Measurements from ENCODE around the gene DNAH10. TPM values are rescaled to one million over a fixed set of nuclear protein-coding genes. Genes with fewer than 3 reads are reported as not detected.

Gene DNAH10
- total and polyA plus RNA-seq, 2 of the 4 experiments (the other 2 are of a cell fraction): 0.18 to 0.22 TPM

DNA sequence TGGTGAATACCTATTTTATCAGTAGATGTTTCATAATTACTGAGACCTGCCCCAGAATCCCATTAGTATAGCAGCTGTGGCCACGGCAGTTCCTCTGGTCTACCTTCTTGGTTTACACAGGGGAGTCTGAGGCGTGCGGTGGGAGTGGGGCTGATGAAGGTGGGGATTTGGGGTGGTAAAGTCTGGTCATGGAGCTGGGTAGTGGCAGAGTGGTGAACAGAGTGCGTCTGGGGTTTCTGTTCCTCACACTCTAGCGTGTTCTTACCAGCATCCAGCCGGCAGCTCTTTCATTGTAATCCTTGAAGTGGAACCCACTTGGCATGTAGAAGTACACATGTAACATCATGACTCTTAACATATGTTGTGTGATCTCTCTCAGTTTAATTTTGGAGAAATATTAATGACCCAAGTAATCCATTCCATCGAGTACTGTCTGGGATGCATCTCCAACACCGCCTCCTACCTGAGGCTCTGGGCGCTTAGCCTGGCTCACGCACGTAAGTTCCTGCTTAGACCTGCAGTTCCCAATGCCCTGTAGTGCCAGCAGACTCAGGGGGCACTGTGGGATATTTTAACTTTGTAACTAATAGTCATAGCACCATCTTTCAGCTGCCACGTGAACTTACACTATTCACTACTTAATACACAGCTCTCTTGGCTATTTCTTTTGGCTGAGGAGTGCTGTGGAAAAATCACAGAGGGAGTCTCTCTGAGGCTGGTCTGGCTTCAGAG is 7.9 kb upstream of the DNAH10 start:
- no peak overlapping the region for H3K56ac ChIP-seq (ENCODE audit: extremely low read depth, insufficient read depth, low read length)
- no peaks in the 10 kb centered on the region for H3K27me3 ChIP-seq (ENCODE audit: control insufficient read depth, insufficient read depth, low read length)
- ChIA-PET POLR2A (ENCODE audit: unreplicated experiment) (no interaction called here), CTCF (no interaction called here)
- no peak overlapping the region for H2BK5ac ChIP-seq (ENCODE audit: low read depth, low read length, poor library complexity, severe bottlenecking)
- H3K9ac ChIP-seq (ENCODE audit: low read depth, low read length): no peak overlapping the region
- no peaks in the 10 kb centered on the region for H3K4me1 ChIP-seq (ENCODE audit: control insufficient read depth, insufficient read depth, low read length)
- in situ Hi-C loops (cut with MboI; ENCODE audit: low sequenced_read_pairs) (no loop called here), intact Hi-C loops (cut with micrococcal nuclease) (no loop called here), dilution Hi-C loops (cut with HindIII; ENCODE audit: low sequenced_read_pairs, unreplicated experiment) (no loop called here)
- H3K4me2 ChIP-seq (ENCODE audit: low read depth, low read length): no peak overlapping the region
- BruUV-seq (replicated peaks): no TSS peak
- H3K18ac ChIP-seq (ENCODE audit: low read depth, low read length): no peak overlapping the region
- H3K4me3 ChIP-seq (ENCODE audit: insufficient read depth, low read depth, low read length): no peak overlapping the region
- no peak for DNase-seq
- no peak overlapping the region for H4K8ac ChIP-seq (ENCODE audit: low read depth in 2 of 2, low read length in 2 of 2)
- H3K4ac ChIP-seq (ENCODE audit: low read depth, low read length): no peak overlapping the region
- TF ChIP-seq, protein P1, sequence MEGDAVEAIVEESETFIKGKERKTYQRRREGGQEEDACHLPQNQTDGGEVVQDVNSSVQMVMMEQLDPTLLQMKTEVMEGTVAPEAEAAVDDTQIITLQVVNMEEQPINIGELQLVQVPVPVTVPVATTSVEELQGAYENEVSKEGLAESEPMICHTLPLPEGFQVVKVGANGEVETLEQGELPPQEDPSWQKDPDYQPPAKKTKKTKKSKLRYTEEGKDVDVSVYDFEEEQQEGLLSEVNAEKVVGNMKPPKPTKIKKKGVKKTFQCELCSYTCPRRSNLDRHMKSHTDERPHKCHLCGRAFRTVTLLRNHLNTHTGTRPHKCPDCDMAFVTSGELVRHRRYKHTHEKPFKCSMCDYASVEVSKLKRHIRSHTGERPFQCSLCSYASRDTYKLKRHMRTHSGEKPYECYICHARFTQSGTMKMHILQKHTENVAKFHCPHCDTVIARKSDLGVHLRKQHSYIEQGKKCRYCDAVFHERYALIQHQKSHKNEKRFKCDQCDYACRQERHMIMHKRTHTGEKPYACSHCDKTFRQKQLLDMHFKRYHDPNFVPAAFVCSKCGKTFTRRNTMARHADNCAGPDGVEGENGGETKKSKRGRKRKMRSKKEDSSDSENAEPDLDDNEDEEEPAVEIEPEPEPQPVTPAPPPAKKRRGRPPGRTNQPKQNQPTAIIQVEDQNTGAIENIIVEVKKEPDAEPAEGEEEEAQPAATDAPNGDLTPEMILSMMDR (conservative IDR thresholded peaks at IDR 0.05; ENCODE audit: low read depth, low read length): no peak
- TF ChIP-seq POLR2A (IDR thresholded peaks at IDR 0.05; ENCODE audit: low read depth, low read length) (no peak), CHD1 (IDR thresholded peaks at IDR 0.05; ENCODE audit: low read depth, low read length) (no peak), CEBPB (IDR thresholded peaks at IDR 0.05; ENCODE audit: low read depth, low read length) (no peak), NFE2L2 (IDR thresholded peaks at IDR 0.05; ENCODE audit: low read depth, low read length) (no peak), SMC3 (IDR thresholded peaks at IDR 0.05; ENCODE audit: low read depth, low read length) (no peak), MAFK (IDR thresholded peaks at IDR 0.05; ENCODE audit: low read depth, low read length) (no peak)
- TF ChIP-seq, protein P2, sequence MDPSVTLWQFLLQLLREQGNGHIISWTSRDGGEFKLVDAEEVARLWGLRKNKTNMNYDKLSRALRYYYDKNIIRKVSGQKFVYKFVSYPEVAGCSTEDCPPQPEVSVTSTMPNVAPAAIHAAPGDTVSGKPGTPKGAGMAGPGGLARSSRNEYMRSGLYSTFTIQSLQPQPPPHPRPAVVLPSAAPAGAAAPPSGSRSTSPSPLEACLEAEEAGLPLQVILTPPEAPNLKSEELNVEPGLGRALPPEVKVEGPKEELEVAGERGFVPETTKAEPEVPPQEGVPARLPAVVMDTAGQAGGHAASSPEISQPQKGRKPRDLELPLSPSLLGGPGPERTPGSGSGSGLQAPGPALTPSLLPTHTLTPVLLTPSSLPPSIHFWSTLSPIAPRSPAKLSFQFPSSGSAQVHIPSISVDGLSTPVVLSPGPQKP (IDR thresholded peaks at IDR 0.05; ENCODE audit: borderline replicate concordance, low read depth, low read length): no peak
- TF ChIP-seq, protein P3, sequence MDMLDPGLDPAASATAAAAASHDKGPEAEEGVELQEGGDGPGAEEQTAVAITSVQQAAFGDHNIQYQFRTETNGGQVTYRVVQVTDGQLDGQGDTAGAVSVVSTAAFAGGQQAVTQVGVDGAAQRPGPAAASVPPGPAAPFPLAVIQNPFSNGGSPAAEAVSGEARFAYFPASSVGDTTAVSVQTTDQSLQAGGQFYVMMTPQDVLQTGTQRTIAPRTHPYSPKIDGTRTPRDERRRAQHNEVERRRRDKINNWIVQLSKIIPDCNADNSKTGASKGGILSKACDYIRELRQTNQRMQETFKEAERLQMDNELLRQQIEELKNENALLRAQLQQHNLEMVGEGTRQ (IDR thresholded peaks at IDR 0.05; ENCODE audit: low read depth, low read length): no peak
- H4K20me1 ChIP-seq (ENCODE audit: insufficient read depth, low read length): no peaks in the 10 kb centered on the region
- peaks cover 23% of the 10 kb centered on the region for H3K36me3 ChIP-seq (ENCODE audit: control insufficient read depth, insufficient read depth, low read length)
- no peak overlapping the region for H4K5ac ChIP-seq (ENCODE audit: low read depth, low read length)
- H3K27ac ChIP-seq (ENCODE audit: insufficient read depth, low read length): no peak overlapping the region
- H3K79me1 ChIP-seq (ENCODE audit: low read depth in 1 of 2, low read length in 2 of 2): peaks cover 0 to 3% of the 10 kb centered on the region in 2 experiments; a peak in 1 of 4 replicates
- no peak overlapping the region for H2AK9ac ChIP-seq (replicated peaks; ENCODE audit: low read depth, low read length, poor library complexity)
- H3K9me3 ChIP-seq (ENCODE audit: control insufficient read depth, insufficient read depth, low read length): no peaks in the 10 kb centered on the region
- WGBS, 2 experiments (ENCODE audit: extremely low coverage in 2 of 2, insufficient read length in 1 of 2): 100% methylated on average over 2 of the region's 12 CpGs; no CpG with 5 or more reads in 1 of the 2 experiments
- ATAC-seq (ENCODE audit: low read depth): no peak
- no peaks in the 10 kb centered on the region; the same call in 1 of the 2 replicates for H3K9me1 ChIP-seq (ENCODE audit: insufficient read depth, low read length)
- H2BK20ac ChIP-seq (ENCODE audit: low read depth, low read length): no peak overlapping the region
- H4K91ac ChIP-seq (ENCODE audit: insufficient read depth, low read depth, low read length): no peak overlapping the region
- no peak overlapping the region for H2BK120ac ChIP-seq (ENCODE audit: low read depth, low read length)
- H2AFZ ChIP-seq (replicated peaks; ENCODE audit: low read length, poor library complexity): no peak overlapping the region
- no peak overlapping the region for H3K14ac ChIP-seq (replicated peaks; ENCODE audit: low read depth, low read length)
- no peak overlapping the region for H2BK15ac ChIP-seq (ENCODE audit: low read depth, low read length)
- H2AK5ac ChIP-seq (ENCODE audit: low read depth, low read length): no peak overlapping the region
- H3K23ac ChIP-seq (ENCODE audit: low read depth, low read length): no peak overlapping the region
